AG09309 (cell line): ENCODE measurements around the gene ANKRD23.

Source experiments
- DNase-seq: peaks from one replicate; pipeline ENCODE4 v3.0.0-alpha.2; 2010; ENCODE audit warnings: low read depth
- H3K4me3 ChIP-seq: 2 replicates; pipeline ENCODE4 v1.5.1; 2011; ENCODE audit warnings: mild to moderate bottlenecking, low read depth, low read length, moderate library complexity; ENCODE audit not compliant: control insufficient read depth
- CTCF ChIP-seq: IDR thresholded peaks from 2 replicates; pipeline ENCODE4 v1.5.1; 2011; ENCODE audit warnings: mild to moderate bottlenecking, low read depth, low read length, inconsistent platforms; ENCODE audit not compliant: insufficient read depth, control insufficient read depth; ENCODE audit errors: missing control alignments

The ANKRD23 gene

GRCh38 chr2:96839875-96840850 is 3.7 kb downstream of the ANKRD23 start:
- no peak for DNase-seq
- no peak overlapping the region for H3K4me3 ChIP-seq
- TF ChIP-seq CTCF, result no peak

GRCh38 chr2:96839293-96839874 is 4.4 kb downstream of the ANKRD23 start:
- no peak for TF ChIP-seq CTCF
- H3K4me3 ChIP-seq, result no peak overlapping the region
- DNase-seq, result no peak

- no peak for TF ChIP-seq CTCF
- H3K4me3 ChIP-seq, result no peak overlapping the region
- no peak for DNase-seq
Measured at GRCh38 chr2:96838345-96839292, 5.2 kb downstream of the ANKRD23 start.

GRCh38 chr2:96837575-96837974 is 6.2 kb downstream of the ANKRD23 start:
- no peak for TF ChIP-seq CTCF
- DNase-seq, result no peak
- H3K4me3 ChIP-seq, result no peak overlapping the region

- no peak for TF ChIP-seq CTCF
- no peak overlapping the region for H3K4me3 ChIP-seq
- DNase-seq, result no peak
Measured at GRCh38 chr2:96835830-96836229, 8.0 kb downstream of the ANKRD23 start.
